OCI-LY1 (cell line): Measurements from ENCODE around the gene PRADC1.

ENCODE experiments used
- CTCF ChIP-seq: fragments of 200-600 bp; sonication (generic), shearing (Covaris generic); IDR thresholded peaks from 2 replicates; pipeline ENCODE4 v1.5.1; 2017; ENCODE audit warnings: mild to moderate bottlenecking, antibody characterized with exemption, low read length, moderate library complexity, mixed read lengths
- EZH2 ChIP-seq: fragments of 200-600 bp; sonication (generic), shearing (Covaris generic); IDR thresholded peaks from 2 replicates; pipeline ENCODE4 v1.8.0; 2017; ENCODE audit warnings: borderline replicate concordance, mixed run types, mild to moderate bottlenecking, antibody characterized with exemption, low read length, moderate library complexity, mixed read lengths

GRCh38 chr2:73259704-73260337, 26.8 kb upstream of the PRADC1 start:
- TF ChIP-seq CTCF (no peak), EZH2 (no peak)
